CD14-positive monocyte (primary cell): ENCODE data around the gene MRM3. TPM values are rescaled to one million over a fixed set of nuclear protein-coding genes. Genes with fewer than 3 reads are reported as not detected.

Experiments
- DNase-seq, 3 donors: peaks; one replicate each; pipeline ENCODE4 v3.0.0-alpha.2; 2011 to 2022
- H2AFZ ChIP-seq: 2 replicates; pipeline ENCODE4 v1.6.0; 2012; ENCODE audit warnings: mild to moderate bottlenecking, low read depth, low read length, inconsistent platforms; ENCODE audit not compliant: insufficient read depth, poor library complexity, severe bottlenecking
- H3K27ac ChIP-seq, 2 donors: 1 replicate in 1 of 2; 2 replicates in 1 of 2; pipeline ENCODE4 v1.5.1; 2012 to 2013; ENCODE audit warnings: low read length in 2 of 2, control low read depth in 1 of 2, inconsistent platforms in 1 of 2, low read depth in 1 of 2, mild to moderate bottlenecking in 1 of 2
- H3K27me3 ChIP-seq, 2 donors: one replicate each; pipeline versions ENCODE4 v1.6.0 to v1.6.1; 2011 to 2013; ENCODE audit warnings: low read length in 2 of 2; ENCODE audit not compliant: control insufficient read depth in 2 of 2, insufficient read depth in 2 of 2
- H3K36me3 ChIP-seq, 2 donors: replicated peaks in 1 of 2; 1 replicate in 1 of 2; 2 replicates in 1 of 2; pipeline versions ENCODE4 v1.5.1 to v1.6.1; 2012 to 2013; ENCODE audit warnings: low read length in 2 of 2, control low read depth in 1 of 2, inconsistent platforms in 1 of 2, mild to moderate bottlenecking in 1 of 2; ENCODE audit not compliant: insufficient read depth in 2 of 2, control insufficient read depth in 1 of 2
- H3K4me1 ChIP-seq, 2 donors: 1 replicate in 1 of 2; 2 replicates in 1 of 2; pipeline versions ENCODE4 v1.5.1 to v1.6.1; 2012 to 2013; ENCODE audit warnings: low read length in 2 of 2, control low read depth in 1 of 2, inconsistent platforms in 1 of 2, mild to moderate bottlenecking in 1 of 2, moderate library complexity in 1 of 2; ENCODE audit not compliant: insufficient read depth in 2 of 2, control insufficient read depth in 1 of 2
- H3K4me2 ChIP-seq: replicated peaks from 2 replicates; pipeline ENCODE3; 2012; ENCODE audit warnings: low read length, moderate library complexity, mild to moderate bottlenecking; ENCODE audit not compliant: poor library complexity, severe bottlenecking; ENCODE audit errors: extremely low read depth
- H3K4me3 ChIP-seq, 3 experiments: fragments of 200-600 bp in 1 of 3; sonication (generic) in 1 of 3; replicated peaks in 1 of 3; 1 replicate in 2 of 3; 2 replicates in 1 of 3; pipeline ENCODE4 v1.5.1; 2011 to 2013; ENCODE audit warnings: low read length in 3 of 3, mild to moderate bottlenecking in 3 of 3, control low read depth in 2 of 3, low read depth in 2 of 3, inconsistent platforms in 1 of 3, moderate library complexity in 1 of 3
- H3K79me2 ChIP-seq: 2 replicates; pipeline ENCODE4 v1.6.0; 2012; ENCODE audit warnings: mild to moderate bottlenecking, control low read depth, inconsistent platforms, low read length, moderate library complexity; ENCODE audit not compliant: insufficient read depth
- H3K9ac ChIP-seq: 2 replicates; pipeline ENCODE4 v1.6.0; 2017; ENCODE audit warnings: low read length, mild to moderate bottlenecking; ENCODE audit not compliant: insufficient read depth, poor library complexity, severe bottlenecking
- H3K9me3 ChIP-seq, 2 donors: replicated peaks in 1 of 2; 1 replicate in 1 of 2; 2 replicates in 1 of 2; pipeline versions ENCODE4 v1.5.1 to v1.6.1; 2012 to 2013; ENCODE audit warnings: low read length in 2 of 2, control low read depth in 1 of 2; ENCODE audit not compliant: control insufficient read depth in 1 of 2, insufficient read depth in 1 of 2
- H4K20me1 ChIP-seq: 2 replicates; pipeline ENCODE4 v1.6.0; 2012; ENCODE audit warnings: mild to moderate bottlenecking, low read length, control low read depth, moderate library complexity; ENCODE audit not compliant: insufficient read depth
- H3K27ac Mint-ChIP-seq, 7 donors: one replicate each; pipeline ENCODE4 v1.8.0; 2020; ENCODE audit warnings: mild to moderate bottlenecking in 7 of 7, mixed read lengths in 7 of 7, moderate library complexity in 6 of 7, inconsistent platforms in 2 of 7
- H3K27me3 Mint-ChIP-seq, 3 donors: one replicate each; pipeline ENCODE4 v1.8.0; 2021 to 2022; ENCODE audit warnings: low read depth in 3 of 3, mild to moderate bottlenecking in 3 of 3, mixed read lengths in 3 of 3, moderate library complexity in 3 of 3, inconsistent platforms in 1 of 3
- H3K36me3 Mint-ChIP-seq, 2 donors: one replicate each; pipeline ENCODE4 v1.8.0; 2020; ENCODE audit warnings: mixed read lengths in 2 of 2, inconsistent platforms in 1 of 2, mild to moderate bottlenecking in 1 of 2
- H3K4me1 Mint-ChIP-seq: one replicate; pipeline ENCODE4 v1.8.0; 2020; ENCODE audit warnings: mild to moderate bottlenecking, mixed read lengths
- H3K4me3 Mint-ChIP-seq, 2 donors: one replicate each; pipeline ENCODE4 v1.8.0; 2020; ENCODE audit warnings: mild to moderate bottlenecking in 2 of 2, mixed read lengths in 2 of 2, moderate library complexity in 1 of 2
- H3K9me3 Mint-ChIP-seq, 7 donors: one replicate each; pipeline ENCODE4 v1.8.0; 2020 to 2022; ENCODE audit warnings: mixed read lengths in 7 of 7, mild to moderate bottlenecking in 6 of 7, moderate library complexity in 6 of 7, inconsistent platforms in 2 of 7
- WGBS: methylation state at CpG from one replicate; pipeline ENCODE4 v1.1.5; 2013; ENCODE audit warnings: missing lambda C conversion rate; ENCODE audit not compliant: insufficient coverage; 5-methylcytosine and 5-hydroxymethylcytosine counted together
- intact Hi-C, 2 donors: fragments of 100-400 bp; cut with micrococcal nuclease; formaldehyde crosslinking; loops; one replicate each; pipeline versions ENCODE4 v1.15.0 to v1.15.1; 2023
- polyA plus RNA-seq, 3 donors: library from polyadenylated mRNA; depleted of rRNA in 1 of 3; unstranded in 2 of 3; stranded (reverse) in 1 of 3; fragments of 300-500 nt in 2 of 3; fragments of >200 nt in 1 of 3; fragmentation: Illumina TruSeq in 2 of 3; gene quantifications; 1 replicate in 2 of 3; 2 replicates in 1 of 3; pipeline ENCODE4 v1.2.3, GENCODE V29; 2012 to 2021
- TF ChIP-seq, protein P1 (sequence below): fragments of 200-600 bp; IDR thresholded peaks from one replicate; pipeline ENCODE4 v1.8.0; 2022; ENCODE audit warnings: antibody characterized with exemption, mild to moderate bottlenecking

The MRM3 gene
- polyA plus RNA-seq, 3 donors = 9.3 to 15.4 (median 12.8) TPM

DNA sequence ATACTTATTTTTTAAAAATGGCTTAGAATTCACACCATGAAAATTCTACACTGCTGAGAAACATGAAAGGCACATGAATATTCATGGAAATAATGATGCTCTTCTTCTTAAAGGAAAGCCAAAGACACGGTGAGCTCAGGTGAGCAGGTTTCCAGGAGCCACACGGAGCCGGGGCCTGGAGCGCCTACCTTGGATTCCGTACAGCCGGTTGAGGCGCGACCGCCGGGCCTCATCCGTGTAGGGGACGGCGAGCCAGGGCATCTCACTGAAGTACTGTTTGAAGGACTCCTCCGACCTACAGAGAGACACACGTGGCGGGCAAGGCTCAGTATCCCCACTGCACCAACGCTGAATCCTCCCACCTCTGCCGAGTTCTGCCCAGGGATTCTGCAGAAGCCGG, 37.1 kb downstream of the MRM3 start:
- no peaks in the 10 kb centered on the region for H3K79me2 ChIP-seq
- Mint-ChIP-seq H3K36me3 (no peaks in the 10 kb centered on the region), H3K27me3 (peaks cover 0 to 2% (median 2%) of the 10 kb centered on the region in 3 donors), H3K4me1 (no peaks in the 10 kb centered on the region), H3K27ac (no peak overlapping the region), H3K4me3 (no peak overlapping the region), H3K9me3 (no peaks in the 10 kb centered on the region)
- H3K4me3 ChIP-seq = no peak overlapping the region
- no peaks in the 10 kb centered on the region for H3K4me1 ChIP-seq
- DNase-seq = no peak
- H2AFZ ChIP-seq = no peak overlapping the region
- H3K27ac ChIP-seq = no peak overlapping the region
- no peak overlapping the region for H3K4me2 ChIP-seq
- no peaks in the 10 kb centered on the region for H4K20me1 ChIP-seq
- 95% methylated on average over 19 of the region's 19 CpGs for WGBS
- no peak overlapping the region for H3K9ac ChIP-seq
- intact Hi-C loops = no loop called here
- H3K36me3 ChIP-seq = no peaks in the 10 kb centered on the region
- no peaks in the 10 kb centered on the region for H3K27me3 ChIP-seq
- TF ChIP-seq, protein P1, sequence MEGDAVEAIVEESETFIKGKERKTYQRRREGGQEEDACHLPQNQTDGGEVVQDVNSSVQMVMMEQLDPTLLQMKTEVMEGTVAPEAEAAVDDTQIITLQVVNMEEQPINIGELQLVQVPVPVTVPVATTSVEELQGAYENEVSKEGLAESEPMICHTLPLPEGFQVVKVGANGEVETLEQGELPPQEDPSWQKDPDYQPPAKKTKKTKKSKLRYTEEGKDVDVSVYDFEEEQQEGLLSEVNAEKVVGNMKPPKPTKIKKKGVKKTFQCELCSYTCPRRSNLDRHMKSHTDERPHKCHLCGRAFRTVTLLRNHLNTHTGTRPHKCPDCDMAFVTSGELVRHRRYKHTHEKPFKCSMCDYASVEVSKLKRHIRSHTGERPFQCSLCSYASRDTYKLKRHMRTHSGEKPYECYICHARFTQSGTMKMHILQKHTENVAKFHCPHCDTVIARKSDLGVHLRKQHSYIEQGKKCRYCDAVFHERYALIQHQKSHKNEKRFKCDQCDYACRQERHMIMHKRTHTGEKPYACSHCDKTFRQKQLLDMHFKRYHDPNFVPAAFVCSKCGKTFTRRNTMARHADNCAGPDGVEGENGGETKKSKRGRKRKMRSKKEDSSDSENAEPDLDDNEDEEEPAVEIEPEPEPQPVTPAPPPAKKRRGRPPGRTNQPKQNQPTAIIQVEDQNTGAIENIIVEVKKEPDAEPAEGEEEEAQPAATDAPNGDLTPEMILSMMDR = no peak
- H3K9me3 ChIP-seq = no peaks in the 10 kb centered on the region

DNA sequence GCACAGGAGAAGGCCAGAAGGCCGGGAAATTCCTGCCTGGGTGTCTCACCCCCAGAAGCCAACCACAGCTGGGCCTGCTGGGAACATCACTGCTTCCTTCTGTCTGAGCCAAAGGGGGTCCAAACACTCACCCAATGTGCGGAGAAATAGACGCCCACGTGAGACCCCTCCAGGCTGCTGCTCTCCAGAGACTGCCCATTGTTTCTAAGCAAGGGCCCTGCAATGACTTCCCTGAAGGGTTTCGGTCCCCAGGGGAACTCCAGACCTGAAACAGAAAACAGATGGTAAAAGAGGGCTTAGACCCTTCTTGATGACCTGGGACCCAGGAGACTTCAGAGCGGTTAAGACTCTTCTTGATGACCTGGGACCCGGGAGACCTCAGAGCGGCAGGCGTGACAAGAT, 41.3 kb downstream of the MRM3 start:
- H3K79me2 ChIP-seq = no peaks in the 10 kb centered on the region
- intact Hi-C loops = no loop called here
- H4K20me1 ChIP-seq = no peaks in the 10 kb centered on the region
- no peak overlapping the region for H3K4me3 Mint-ChIP-seq
- no peaks in the 10 kb centered on the region for H3K9me3 Mint-ChIP-seq
- H3K4me3 ChIP-seq = no peak overlapping the region
- TF ChIP-seq, protein P1 = no peak
- no peaks in the 10 kb centered on the region for H3K9me3 ChIP-seq
- H3K36me3 Mint-ChIP-seq = no peaks in the 10 kb centered on the region
- no peak overlapping the region for H3K9ac ChIP-seq
- H3K4me1 Mint-ChIP-seq = no peaks in the 10 kb centered on the region
- 91% methylated on average over 9 of the region's 9 CpGs for WGBS
- H3K27me3 ChIP-seq = no peaks in the 10 kb centered on the region
- H3K4me1 ChIP-seq = no peaks in the 10 kb centered on the region
- no peak for DNase-seq
- H3K4me2 ChIP-seq = no peak overlapping the region
- no peak overlapping the region for H3K27ac ChIP-seq
- H2AFZ ChIP-seq = no peak overlapping the region
- no peaks in the 10 kb centered on the region for H3K36me3 ChIP-seq
- no peak overlapping the region for H3K27ac Mint-ChIP-seq
- H3K27me3 Mint-ChIP-seq = peaks cover 2 to 3% (median 3%) of the 10 kb centered on the region in 3 donors
